H1 (cell line): Measurements from ENCODE around the gene IL10. TPM values are rescaled to one million over a fixed set of nuclear protein-coding genes. Genes with fewer than 3 reads are reported as not detected.

Experiments used
- CTCF ChIA-PET: fragments of 300-600 bp; sonication (Branson Sonifier 250); formaldehyde crosslinking; loops from one replicate; lab custom pipeline; 2021; ENCODE audit not compliant: partially characterized antibody; lab: Charles Lee
- POLR2A ChIA-PET: fragments of 300-600 bp; sonication (Branson Sonifier 250); formaldehyde crosslinking; loops from one replicate; lab custom pipeline; 2021; ENCODE audit warnings: inconsistent platforms; ENCODE audit not compliant: partially characterized antibody; lab: Charles Lee
- DNase-seq, 2 experiments: peaks; one replicate each; pipeline versions ENCODE4 v3.0.0 to v3.0.0-alpha.2; 2010 to 2022; ENCODE audit warnings: low spot score in 2 of 2, low read depth in 1 of 2, mixed read lengths in 1 of 2
- FAIRE-seq: peaks from 2 replicates; lab custom pipeline; 2011; peaks lifted over from hg19 to GRCh38; lab: Jason Lieb, UNC
- H2AFZ ChIP-seq: 2 replicates; pipeline ENCODE4 v1.8.1; 2012; ENCODE audit warnings: low read length, inconsistent platforms
- H2AK5ac ChIP-seq: 2 replicates; pipeline ENCODE4 v1.6.1; 2013; ENCODE audit warnings: low read depth, low read length
- H2BK120ac ChIP-seq: replicated peaks from 2 replicates; pipeline ENCODE3; 2013; ENCODE audit warnings: low read depth, low read length, inconsistent platforms
- H2BK12ac ChIP-seq: 2 replicates; pipeline ENCODE4 v1.6.1; 2013; ENCODE audit warnings: low read depth, low read length
- H2BK15ac ChIP-seq: 2 replicates; pipeline ENCODE4 v1.6.1; 2013; ENCODE audit warnings: low read length
- H2BK20ac ChIP-seq: 2 replicates; pipeline ENCODE4 v1.6.1; 2013; ENCODE audit warnings: low read length
- H2BK5ac ChIP-seq: 2 replicates; pipeline ENCODE4 v1.6.1; 2013; ENCODE audit warnings: low read depth, low read length
- H3K14ac ChIP-seq: 2 replicates; pipeline ENCODE4 v1.6.1; 2013; ENCODE audit warnings: inconsistent platforms; ENCODE audit not compliant: insufficient read length
- H3K18ac ChIP-seq: 2 replicates; pipeline ENCODE4 v1.6.1; 2013; ENCODE audit warnings: low read length; ENCODE audit errors: extremely low read depth
- H3K23ac ChIP-seq: 2 replicates; pipeline ENCODE4 v1.6.1; 2013; ENCODE audit warnings: inconsistent platforms; ENCODE audit not compliant: insufficient read length
- H3K23me2 ChIP-seq: 2 replicates; pipeline ENCODE4 v1.6.1; 2013; ENCODE audit warnings: low read depth, low read length
- H3K27ac ChIP-seq: 2 replicates; pipeline ENCODE4 v1.6.1; 2011; ENCODE audit warnings: low read depth, low read length, inconsistent platforms
- H3K27me3 ChIP-seq, 4 experiments: replicated peaks in 1 of 4; 1 replicate in 1 of 4; 2 replicates in 3 of 4; pipeline versions ENCODE4 v1.6.1 to v1.8.1; 2011 to 2013; ENCODE audit warnings: low read length in 3 of 4, mild to moderate bottlenecking in 3 of 4, inconsistent platforms in 2 of 4, mixed read lengths in 2 of 4, moderate library complexity in 1 of 4; ENCODE audit not compliant: control insufficient read depth in 3 of 4, insufficient read depth in 3 of 4; ENCODE audit errors: extremely low read depth in 1 of 4
- H3K36me3 ChIP-seq, 4 experiments: 2 replicates each; pipeline versions ENCODE4 v1.6.1 to v1.8.1; 2011 to 2013; ENCODE audit warnings: mild to moderate bottlenecking in 4 of 4, low read length in 3 of 4, moderate library complexity in 2 of 4, control low read depth in 1 of 4, inconsistent platforms in 1 of 4; ENCODE audit not compliant: insufficient read depth in 4 of 4, control insufficient read depth in 2 of 4
- H3K4ac ChIP-seq: replicated peaks from 2 replicates; pipeline ENCODE3; 2013; ENCODE audit warnings: low read length, low read depth, mixed read lengths, inconsistent platforms; ENCODE audit not compliant: insufficient read length
- H3K4me1 ChIP-seq, 4 experiments: replicated peaks in 1 of 4; 1 replicate in 1 of 4; 2 replicates in 3 of 4; pipeline versions ENCODE4 v1.6.1 to v1.8.1; 2011 to 2013; ENCODE audit warnings: low read length in 3 of 4, inconsistent platforms in 2 of 4, mixed read lengths in 1 of 4; ENCODE audit not compliant: insufficient read depth in 4 of 4, control insufficient read depth in 3 of 4
- H3K4me2 ChIP-seq, 2 experiments: 2 replicates each; pipeline versions ENCODE4 v1.6.1 to v1.8.1; 2011 to 2013; ENCODE audit warnings: low read depth in 2 of 2, low read length in 2 of 2, control low read depth in 1 of 2, inconsistent platforms in 1 of 2, mild to moderate bottlenecking in 1 of 2; ENCODE audit not compliant: insufficient read depth in 1 of 2
- H3K4me3 ChIP-seq, 4 experiments: fragments of 200-600, 300-600 bp in 1 of 4; sonication (generic), shearing (Covaris generic), sonication (Bioruptor Twin) in 1 of 4; 2 replicates each; pipeline versions ENCODE4 v1.5.1 to v1.8.1; 2011 to 2016; ENCODE audit warnings: low read length in 4 of 4, low read depth in 3 of 4, control low read depth in 2 of 4, inconsistent platforms in 2 of 4, mild to moderate bottlenecking in 2 of 4, mixed read lengths in 1 of 4, moderate library complexity in 1 of 4; ENCODE audit not compliant: insufficient read depth in 2 of 4; ENCODE audit errors: extremely low read depth in 1 of 4
- H3K56ac ChIP-seq: replicated peaks from 2 replicates; pipeline ENCODE3; 2013; ENCODE audit warnings: low read depth, mild to moderate bottlenecking, mixed read lengths, low read length, inconsistent platforms; ENCODE audit not compliant: insufficient read length
- H3K79me1 ChIP-seq: 2 replicates; pipeline ENCODE4 v1.6.1; 2013; ENCODE audit warnings: low read depth, low read length, control low read depth
- H3K79me2 ChIP-seq, 2 experiments: 2 replicates each; pipeline versions ENCODE4 v1.6.1 to v1.8.1; 2012 to 2013; ENCODE audit warnings: low read length in 2 of 2, mild to moderate bottlenecking in 2 of 2, inconsistent platforms in 1 of 2; ENCODE audit not compliant: insufficient read depth in 2 of 2, control insufficient read depth in 1 of 2
- H3K9ac ChIP-seq, 4 experiments: replicated peaks in 1 of 4; 1 replicate in 1 of 4; 2 replicates in 3 of 4; pipeline versions ENCODE4 v1.6.1 to v1.8.1; 2011 to 2013; ENCODE audit warnings: low read depth in 3 of 4, low read length in 3 of 4, control low read depth in 2 of 4, mild to moderate bottlenecking in 2 of 4, moderate library complexity in 2 of 4, inconsistent platforms in 1 of 4; ENCODE audit errors: extremely low read depth in 1 of 4
- H3K9me3 ChIP-seq, 2 experiments: 2 replicates each; pipeline versions ENCODE4 v1.6.1 to v1.8.1; 2012 to 2013; ENCODE audit warnings: mild to moderate bottlenecking in 2 of 2, moderate library complexity in 2 of 2, control low read depth in 1 of 2, inconsistent platforms in 1 of 2, low read depth in 1 of 2, low read length in 1 of 2, mixed read lengths in 1 of 2; ENCODE audit not compliant: insufficient read depth in 2 of 2
- H4K20me1 ChIP-seq, 2 experiments: replicated peaks in 1 of 2; 2 replicates each; pipeline versions ENCODE3 to v1.8.1; 2011 to 2013; ENCODE audit warnings: inconsistent platforms in 2 of 2, low read length in 2 of 2, mild to moderate bottlenecking in 1 of 2; ENCODE audit not compliant: insufficient read depth in 2 of 2, control insufficient read depth in 1 of 2
- H4K5ac ChIP-seq: 2 replicates; pipeline ENCODE4 v1.6.1; 2013; ENCODE audit warnings: low read length, low read depth, mixed read lengths, inconsistent platforms; ENCODE audit not compliant: insufficient read length
- H4K8ac ChIP-seq: 2 replicates; pipeline ENCODE4 v1.8.0; 2013; ENCODE audit warnings: mild to moderate bottlenecking, moderate library complexity, low read length, inconsistent platforms; ENCODE audit not compliant: insufficient read depth; ENCODE audit errors: extremely low read depth
- H4K91ac ChIP-seq: replicated peaks from 2 replicates; pipeline ENCODE3; 2013; ENCODE audit warnings: low read length, mixed read lengths, inconsistent platforms; ENCODE audit not compliant: insufficient read length
- TCF12 ChIP-seq: IDR thresholded peaks from 2 replicates; pipeline ENCODE4 v1.6.1; 2011; ENCODE audit warnings: low read depth, mild to moderate bottlenecking, low read length
- WGBS, 2 experiments: shearing (Covaris generic) in 1 of 2; methylation state at CpG; one replicate each; pipeline versions ENCODE4 v1.1.6 to v1.1.7; 2013 to 2015; ENCODE audit warnings: low lambda C conversion rate in 2 of 2, mixed read lengths in 2 of 2, inconsistent platforms in 1 of 2, low coverage in 1 of 2, missing lambda C conversion rate in 1 of 2; ENCODE audit not compliant: insufficient replicate concordance in 2 of 2, insufficient coverage in 1 of 2, insufficient read length in 1 of 2; ENCODE audit errors: extremely low coverage in 1 of 2, missing lambda C conversion rate in 1 of 2; 5-methylcytosine and 5-hydroxymethylcytosine counted together
- polyA plus RNA-seq, 7 experiments: library from polyadenylated mRNA; depleted of rRNA in 3 of 7; stranded (reverse) in 5 of 7; unstranded in 2 of 7; fragments of >200 nt in 5 of 7; fragments of 200-250 nt in 2 of 7; gene quantifications; 1 replicate in 5 of 7; 2 replicates in 1 of 7; 4 replicates in 1 of 7; pipeline versions ENCODE4 v1.2.1 to v1.2.3, GENCODE V29; 2011 to 2013; ENCODE audit warnings: missing spikeins in 2 of 7, mixed read lengths in 2 of 7
- total RNA-seq: library from RNA; stranded (reverse); fragmentation: NEBNext Ultra II Directional; extraction: Animal tissue kit (Norgen Biotek cat#: 25700); gene quantifications from 2 replicates; pipeline ENCODE4 v1.2.1, GENCODE V29; 2021

The IL10 gene
- total and polyA plus RNA-seq, 2 of the 8 experiments (the other 6 are each of a cell fraction or from before 2014, with no cell fraction given), result not detected

- no peak overlapping the region for H2AFZ ChIP-seq
- no peaks in the 10 kb centered on the region for H3K27me3 ChIP-seq
- ChIA-PET CTCF (interaction anchor here (1.0 to 3.5 kb wide), 7 partner anchors 9 to 137 kb away, joined by 3 to 22 read pairs (median 9); partner anchors contain the start of gene IL19), POLR2A (no interaction called here)
- 84% methylated on average over 3 of the region's 3 CpGs; no CpG with 5 or more reads in 1 of the 2 experiments for WGBS, 2 experiments
- H3K27ac ChIP-seq, result no peak overlapping the region
- H3K14ac ChIP-seq, result no peak overlapping the region
- H4K8ac ChIP-seq, result no peak overlapping the region
- H3K79me1 ChIP-seq, result no peaks in the 10 kb centered on the region
- H4K91ac ChIP-seq, result no peak overlapping the region
- H2AK5ac ChIP-seq, result no peak overlapping the region
- H3K36me3 ChIP-seq, result no peaks in the 10 kb centered on the region
- H2BK20ac ChIP-seq, result no peak overlapping the region
- no peak overlapping the region for H2BK5ac ChIP-seq
- no peak overlapping the region for H3K56ac ChIP-seq
- no peaks in the 10 kb centered on the region for H3K79me2 ChIP-seq
- no peak overlapping the region for H2BK15ac ChIP-seq
- H4K20me1 ChIP-seq, result no peaks in the 10 kb centered on the region
- no peak overlapping the region for H2BK12ac ChIP-seq
- no peak overlapping the region for H3K18ac ChIP-seq
- no peak overlapping the region for H3K4me3 ChIP-seq
- no peaks in the 10 kb centered on the region for H3K4me1 ChIP-seq
- H3K23ac ChIP-seq, result no peak overlapping the region
- H3K4me2 ChIP-seq, result no peak overlapping the region
- TF ChIP-seq TCF12, result no peak
- H3K23me2 ChIP-seq, result no peaks in the 10 kb centered on the region
- no peaks in the 10 kb centered on the region for H3K9me3 ChIP-seq
- DNase-seq, result no peak
- H4K5ac ChIP-seq, result no peak overlapping the region
- FAIRE-seq, result no peak
- no peak overlapping the region for H3K9ac ChIP-seq
- no peak overlapping the region for H2BK120ac ChIP-seq
- H3K4ac ChIP-seq, result no peak overlapping the region
Observed at GRCh38 chr1:206796116-206796515, 23.8 kb upstream of the IL10 start.
